ENCODE measurements around the gene MROH7. TPM values are rescaled to one million over a fixed set of nuclear protein-coding genes. Genes with fewer than 3 reads are reported as not detected.

Gene MROH7
- total RNA-seq, 2 donors from 2014 or later, result 15.9 to 20.4 TPM

DNA sequence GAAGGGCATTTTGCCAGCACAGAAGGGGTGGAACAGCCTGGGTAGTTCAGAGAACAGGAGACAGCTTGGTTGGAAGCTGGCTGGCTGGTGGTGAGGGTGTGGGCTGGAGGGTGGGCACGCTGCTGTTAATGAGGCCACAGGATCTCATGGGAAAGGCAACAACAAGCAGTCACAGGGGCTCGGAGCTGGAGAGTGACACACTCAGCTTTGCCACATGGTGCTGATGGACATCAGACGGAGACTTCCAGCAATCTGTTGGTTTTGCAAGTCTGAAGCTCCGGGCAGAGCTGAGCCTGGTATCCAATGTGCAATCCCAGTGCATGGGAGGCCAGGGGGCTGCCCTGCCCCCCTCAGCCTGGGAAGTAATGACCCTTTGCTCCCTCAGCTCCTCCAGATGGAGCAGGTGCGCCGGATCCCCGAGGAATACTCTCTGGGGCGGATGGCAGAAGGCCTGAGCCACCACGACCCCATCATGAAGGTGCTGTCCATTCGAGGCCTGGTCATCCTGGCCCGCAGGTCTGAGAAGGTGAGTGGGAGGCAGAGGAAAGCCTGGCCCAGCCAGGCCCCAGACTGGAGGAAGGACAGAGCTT, 58.4 kb downstream of the MROH7 start:
- H3K9me3 ChIP-seq, result no peaks in the 10 kb centered on the region
- H3K27ac ChIP-seq, result no peak overlapping the region
- no peaks in the 10 kb centered on the region for H3K27me3 ChIP-seq (replicated peaks; ENCODE audit: insufficient read depth)
- DNase-seq (ENCODE audit: low spot score) (no peak), ATAC-seq (ENCODE audit: insufficient number of reproducible peaks, low FRiP score, low read depth) (no peak)
- TF ChIP-seq, protein P1, sequence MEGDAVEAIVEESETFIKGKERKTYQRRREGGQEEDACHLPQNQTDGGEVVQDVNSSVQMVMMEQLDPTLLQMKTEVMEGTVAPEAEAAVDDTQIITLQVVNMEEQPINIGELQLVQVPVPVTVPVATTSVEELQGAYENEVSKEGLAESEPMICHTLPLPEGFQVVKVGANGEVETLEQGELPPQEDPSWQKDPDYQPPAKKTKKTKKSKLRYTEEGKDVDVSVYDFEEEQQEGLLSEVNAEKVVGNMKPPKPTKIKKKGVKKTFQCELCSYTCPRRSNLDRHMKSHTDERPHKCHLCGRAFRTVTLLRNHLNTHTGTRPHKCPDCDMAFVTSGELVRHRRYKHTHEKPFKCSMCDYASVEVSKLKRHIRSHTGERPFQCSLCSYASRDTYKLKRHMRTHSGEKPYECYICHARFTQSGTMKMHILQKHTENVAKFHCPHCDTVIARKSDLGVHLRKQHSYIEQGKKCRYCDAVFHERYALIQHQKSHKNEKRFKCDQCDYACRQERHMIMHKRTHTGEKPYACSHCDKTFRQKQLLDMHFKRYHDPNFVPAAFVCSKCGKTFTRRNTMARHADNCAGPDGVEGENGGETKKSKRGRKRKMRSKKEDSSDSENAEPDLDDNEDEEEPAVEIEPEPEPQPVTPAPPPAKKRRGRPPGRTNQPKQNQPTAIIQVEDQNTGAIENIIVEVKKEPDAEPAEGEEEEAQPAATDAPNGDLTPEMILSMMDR (IDR thresholded peaks at IDR 0.05), result no peak
- no peaks in the 10 kb centered on the region for H3K4me1 ChIP-seq (ENCODE audit: control insufficient read depth in 1 of 2, low read depth in 2 of 2)
- H3K4me3 ChIP-seq, result no peak overlapping the region
- no peaks in the 10 kb centered on the region for H3K36me3 ChIP-seq

DNA sequence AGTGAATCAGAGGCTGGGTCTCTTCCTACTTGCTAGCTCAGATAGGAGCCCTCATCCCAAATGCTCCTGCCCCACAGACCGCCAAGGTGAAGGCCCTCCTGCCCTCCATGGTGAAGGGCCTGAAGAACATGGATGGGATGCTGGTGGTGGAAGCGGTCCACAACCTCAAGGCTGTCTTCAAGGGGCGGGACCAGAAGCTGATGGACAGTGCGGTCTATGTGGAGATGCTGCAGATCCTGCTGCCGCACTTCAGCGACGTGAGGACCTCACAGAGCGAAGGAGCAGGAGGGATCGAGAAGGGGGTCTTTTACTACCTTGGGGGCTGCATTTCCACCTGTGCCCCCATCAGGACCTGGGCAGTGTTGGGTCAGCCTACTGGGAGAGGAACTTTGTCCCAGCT, 59.5 kb downstream of the MROH7 start:
- Histone ChIP-seq H3K36me3 (no peaks in the 10 kb centered on the region), H3K4me1 (ENCODE audit: control insufficient read depth in 1 of 2, low read depth in 2 of 2) (no peaks in the 10 kb centered on the region), H3K4me3 (no peak overlapping the region), H3K9me3 (no peaks in the 10 kb centered on the region), H3K27ac (no peak overlapping the region), H3K27me3 (replicated peaks; ENCODE audit: insufficient read depth) (no peaks in the 10 kb centered on the region)
- DNase-seq (ENCODE audit: low spot score) (no peak), ATAC-seq (ENCODE audit: insufficient number of reproducible peaks, low FRiP score, low read depth) (no peak)
- TF ChIP-seq, protein P1 (IDR thresholded peaks at IDR 0.05), result no peak

DNA sequence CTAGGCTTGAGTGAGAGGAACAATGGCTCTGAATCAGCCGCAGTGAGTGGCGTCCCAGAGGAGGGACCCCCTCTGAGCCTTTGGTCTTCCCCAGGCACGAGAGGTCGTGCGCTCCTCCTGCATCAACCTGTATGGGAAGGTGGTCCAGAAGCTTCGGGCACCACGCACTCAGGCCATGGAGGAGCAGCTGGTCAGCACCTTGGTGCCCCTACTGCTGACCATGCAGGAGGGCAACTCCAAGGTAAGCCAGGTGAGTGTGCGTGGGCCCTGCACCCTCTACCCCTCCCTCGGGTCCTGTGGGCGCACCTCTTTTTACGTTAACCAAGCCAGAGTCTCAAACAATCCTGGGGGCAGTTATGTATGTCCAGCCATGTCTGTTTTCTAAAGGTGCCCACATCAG, 60.4 kb downstream of the MROH7 start:
- no peaks in the 10 kb centered on the region for H3K36me3 ChIP-seq
- ATAC-seq (ENCODE audit: insufficient number of reproducible peaks, low FRiP score, low read depth), result no peak

DNA sequence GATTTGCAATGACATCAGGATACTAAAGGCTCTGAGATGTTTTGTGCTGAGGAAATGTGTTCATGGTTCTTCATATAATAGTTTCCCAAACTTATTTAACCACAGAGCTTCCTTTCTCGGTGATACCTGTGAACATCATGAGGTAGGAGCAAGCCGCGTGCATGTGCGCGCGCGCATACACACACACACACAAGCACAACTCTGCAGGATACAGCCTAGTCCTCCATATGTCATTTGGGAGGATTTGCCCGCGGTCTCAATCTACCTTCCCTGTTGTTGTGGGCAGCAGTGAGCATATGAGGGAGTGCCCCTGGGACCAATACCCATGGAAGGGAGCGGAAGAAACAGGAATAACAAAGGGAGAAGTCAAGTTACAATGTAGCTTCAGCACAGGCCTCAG, 61.9 kb downstream of the MROH7 start:
- H3K27me3 ChIP-seq (replicated peaks; ENCODE audit: insufficient read depth), result no peaks in the 10 kb centered on the region
- no peak overlapping the region for H3K4me3 ChIP-seq
- TF ChIP-seq, protein P1 (IDR thresholded peaks at IDR 0.05), result no peak
- H3K4me1 ChIP-seq (ENCODE audit: control insufficient read depth in 1 of 2, low read depth in 2 of 2), result no peaks in the 10 kb centered on the region
- no peaks in the 10 kb centered on the region for H3K9me3 ChIP-seq
- DNase-seq (ENCODE audit: low spot score) (no peak), ATAC-seq (ENCODE audit: insufficient number of reproducible peaks, low FRiP score, low read depth) (no peak)
- no peaks in the 10 kb centered on the region for H3K36me3 ChIP-seq
- H3K27ac ChIP-seq, result no peak overlapping the region

More for the DNA sequence above, 60.4 kb downstream of the MROH7 start:
- H3K27ac ChIP-seq, result no peak overlapping the region
- TF ChIP-seq, protein P1 (IDR thresholded peaks at IDR 0.05), result no peak
- H3K9me3 ChIP-seq, result no peaks in the 10 kb centered on the region
- H3K27me3 ChIP-seq (replicated peaks; ENCODE audit: insufficient read depth), result no peaks in the 10 kb centered on the region
- DNase-seq (ENCODE audit: low spot score), result no peak
- no peak overlapping the region for H3K4me3 ChIP-seq
- H3K4me1 ChIP-seq (ENCODE audit: control insufficient read depth in 1 of 2, low read depth in 2 of 2), result no peaks in the 10 kb centered on the region

DNA sequence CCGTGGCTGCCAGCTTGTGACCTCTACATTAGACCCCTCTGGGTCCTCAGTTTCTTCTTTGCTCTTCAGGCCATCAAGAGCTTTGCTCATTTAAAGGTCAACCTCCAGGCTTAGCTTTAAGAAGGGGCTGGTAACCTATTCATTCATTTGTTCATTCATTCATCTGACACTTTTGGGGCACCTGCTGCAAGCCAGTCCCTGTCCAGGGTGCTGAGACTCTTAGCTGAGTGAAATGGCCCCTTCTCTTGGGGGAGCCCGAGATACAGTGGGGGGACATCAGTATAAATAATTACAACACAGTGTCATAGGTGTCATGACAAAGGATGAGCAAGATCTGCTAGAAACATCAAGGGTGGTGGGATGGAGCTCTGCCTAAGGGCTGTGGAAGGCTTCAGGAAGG, 63.6 kb downstream of the MROH7 start:
- no peaks in the 10 kb centered on the region for H3K9me3 ChIP-seq
- H3K27ac ChIP-seq, result no peak overlapping the region
- no peaks in the 10 kb centered on the region for H3K4me1 ChIP-seq (ENCODE audit: control insufficient read depth in 1 of 2, low read depth in 2 of 2)
- DNase-seq (ENCODE audit: low spot score), result no peak
- TF ChIP-seq, protein P1 (IDR thresholded peaks at IDR 0.05), result no peak
- no peaks in the 10 kb centered on the region for H3K36me3 ChIP-seq
- ATAC-seq (ENCODE audit: insufficient number of reproducible peaks, low FRiP score, low read depth), result no peak
- no peak overlapping the region for H3K4me3 ChIP-seq
- no peaks in the 10 kb centered on the region for H3K27me3 ChIP-seq (replicated peaks; ENCODE audit: insufficient read depth)
